ENCODE data around the gene ANKS4B. TPM values are rescaled to one million over a fixed set of nuclear protein-coding genes. Genes with fewer than 3 reads are reported as not detected.
"Not testable (repeated sequence)": the region's sequence is repeated elsewhere in the genome, so short reads cannot be mapped to it uniquely, and the experiment has no call there.

Gene ANKS4B, protein sequence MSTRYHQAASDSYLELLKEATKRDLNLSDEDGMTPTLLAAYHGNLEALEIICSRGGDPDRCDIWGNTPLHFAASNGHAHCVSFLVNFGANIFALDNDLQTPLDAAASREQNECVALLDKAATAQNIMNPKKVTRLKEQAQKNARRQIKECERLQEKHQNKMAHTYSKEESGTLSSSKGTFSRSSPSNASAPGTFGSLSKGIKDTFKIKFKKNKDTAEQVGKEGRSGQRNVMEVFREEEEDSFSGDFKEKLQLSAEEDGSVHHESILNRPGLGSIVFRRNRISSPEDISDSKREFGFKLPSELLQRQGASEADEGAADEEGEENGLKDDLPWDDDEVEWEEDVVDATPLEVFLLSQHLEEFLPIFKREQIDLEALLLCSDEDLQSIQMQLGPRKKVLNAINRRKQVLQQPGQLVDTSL
- total RNA-seq (2014; rRNA removed; shearing (Covaris generic); ENCODE audit: low replicate concordance), result not detected in 2 replicates

DNA sequence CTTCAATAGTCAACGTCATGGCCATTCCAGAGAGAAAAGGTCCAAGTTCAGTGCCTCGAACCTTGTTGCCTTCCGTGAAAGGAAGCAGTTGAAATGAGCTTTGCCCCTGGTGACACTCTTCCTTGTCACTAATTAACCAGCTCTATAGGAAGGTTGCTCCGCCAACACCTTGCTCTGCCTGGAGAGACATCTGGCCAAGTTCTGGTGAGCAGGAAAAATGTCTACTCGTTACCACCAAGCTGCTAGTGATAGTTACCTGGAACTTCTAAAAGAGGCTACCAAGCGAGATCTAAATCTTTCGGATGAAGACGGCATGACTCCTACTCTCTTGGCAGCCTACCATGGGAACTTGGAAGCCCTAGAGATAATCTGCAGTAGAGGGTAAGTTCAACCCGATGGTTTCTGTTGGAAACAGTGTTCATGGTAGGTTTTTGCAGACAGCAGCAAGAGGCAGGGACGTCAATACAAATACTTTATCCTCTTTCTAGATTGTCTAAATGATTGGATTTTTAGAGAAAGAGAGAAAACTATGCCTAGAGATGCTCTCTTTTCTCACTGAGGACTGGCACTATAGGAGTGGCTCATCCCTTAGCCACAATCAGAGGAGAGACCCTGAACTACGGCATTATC lies at the start of gene ANKS4B:
Gene ANKS4B (plus strand): TSS at position 179 of the 630 bp plus-strand sequence. CDS start 39 bp downstream, at position 218.
- DNase-seq, result no peak
- no peaks in the 10 kb centered on the region for H3K36me3 ChIP-seq
- H3K4me3 ChIP-seq, result no peak within 1 kb of the TSS
- H3K27me3 ChIP-seq, result peaks cover 25% of the 10 kb centered on the region
- no peaks in the 10 kb centered on the region for H3K9me3 ChIP-seq

DNA sequence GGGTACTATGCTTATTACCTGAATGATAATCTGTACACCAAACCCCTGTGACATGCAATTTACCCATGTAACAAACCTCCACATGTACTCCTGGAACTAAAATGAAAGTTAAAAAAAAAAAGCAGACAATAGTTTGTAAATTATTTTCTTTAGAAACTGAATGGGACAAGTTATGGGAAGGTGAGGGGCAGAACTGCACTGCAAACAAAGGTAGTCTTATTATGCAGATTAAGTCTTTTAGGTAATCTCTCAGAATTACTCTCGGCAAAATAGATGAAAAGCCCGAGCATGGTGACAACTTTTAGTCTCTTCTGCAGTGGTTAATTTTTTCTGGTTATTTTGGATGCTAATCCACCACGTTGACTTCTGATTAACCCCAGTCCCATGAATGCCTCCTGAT lies 49.5 kb upstream of the ANKS4B start:
- no peak for DNase-seq
- Histone ChIP-seq H3K27me3 (no peaks in the 10 kb centered on the region), H3K36me3 (peaks cover 28% of the 10 kb centered on the region), H3K9me3 (peaks cover 5% of the 10 kb centered on the region), H3K4me3 (no peak overlapping the region)

DNA sequence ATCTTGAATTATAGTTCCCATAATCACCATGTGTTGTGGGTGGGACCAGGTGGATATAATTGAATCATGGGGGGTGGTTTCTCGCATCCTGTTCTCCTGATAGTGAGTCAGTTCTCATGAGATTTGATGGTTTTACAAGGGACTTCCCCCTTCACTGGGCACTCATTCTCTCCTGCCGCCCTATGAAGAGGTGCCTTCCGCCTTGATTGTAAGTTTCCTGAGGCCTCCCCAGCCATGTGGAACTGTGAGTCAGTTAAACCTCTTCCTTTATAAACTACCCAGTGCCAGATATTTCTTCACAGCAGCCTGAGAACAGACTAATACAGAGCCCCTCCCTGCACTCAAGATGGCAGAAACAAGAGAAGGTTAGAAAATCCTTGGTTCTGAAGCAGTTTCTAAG lies 48.7 kb upstream of the ANKS4B start:
- no peak overlapping the region for H3K4me3 ChIP-seq
- H3K36me3 ChIP-seq, result peaks cover 20% of the 10 kb centered on the region
- no peaks in the 10 kb centered on the region for H3K27me3 ChIP-seq
- DNase-seq, result no peak
- H3K9me3 ChIP-seq, result peaks cover 5% of the 10 kb centered on the region

DNA sequence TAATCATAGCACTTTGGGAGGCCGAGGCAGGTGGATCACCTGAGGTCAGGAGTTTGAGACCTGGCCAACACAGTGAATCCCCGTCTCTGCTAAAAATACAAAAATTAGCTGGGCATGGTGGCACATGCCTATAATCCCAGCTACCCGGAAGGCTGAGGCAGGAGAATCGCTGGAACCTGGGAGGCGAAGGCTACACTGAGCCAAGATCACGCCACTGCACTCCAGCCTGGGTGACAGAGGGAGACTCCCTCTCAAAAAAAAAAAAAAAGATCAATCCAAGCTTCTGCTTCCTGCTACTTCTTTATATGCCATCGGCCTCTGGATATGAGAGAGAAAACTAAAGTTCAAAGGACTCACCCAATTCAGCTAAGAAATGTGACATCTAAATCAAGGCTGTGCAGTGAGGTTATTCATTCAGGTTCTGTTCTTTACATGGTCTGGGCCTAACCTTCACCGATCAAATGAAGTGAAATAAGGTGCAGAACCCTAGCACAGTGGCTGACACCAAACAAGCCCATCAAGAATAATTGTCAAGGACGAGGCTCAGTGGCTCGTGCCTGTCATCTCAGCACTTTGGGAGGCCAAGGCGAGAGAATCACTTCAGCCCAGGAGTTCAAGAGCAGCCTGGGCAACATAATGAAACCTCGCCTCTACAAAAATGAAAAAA lies 47.7 kb upstream of the ANKS4B start:
- H3K36me3 ChIP-seq, result peaks cover 18% of the 10 kb centered on the region
- no peak for DNase-seq
- H3K4me3 ChIP-seq, result no peak overlapping the region
- no peaks in the 10 kb centered on the region for H3K27me3 ChIP-seq
- H3K9me3 ChIP-seq, result peaks cover 5% of the 10 kb centered on the region

- Histone ChIP-seq H3K36me3 (peaks cover 13% of the 10 kb centered on the region), H3K4me3 (no peak overlapping the region), H3K27me3 (no peaks in the 10 kb centered on the region), H3K9me3 (peaks cover 5% of the 10 kb centered on the region)
- DNase-seq, result no peak
Measured at GRCh38 chr16:21186326-21186691, 47.2 kb upstream of the ANKS4B start.

DNA sequence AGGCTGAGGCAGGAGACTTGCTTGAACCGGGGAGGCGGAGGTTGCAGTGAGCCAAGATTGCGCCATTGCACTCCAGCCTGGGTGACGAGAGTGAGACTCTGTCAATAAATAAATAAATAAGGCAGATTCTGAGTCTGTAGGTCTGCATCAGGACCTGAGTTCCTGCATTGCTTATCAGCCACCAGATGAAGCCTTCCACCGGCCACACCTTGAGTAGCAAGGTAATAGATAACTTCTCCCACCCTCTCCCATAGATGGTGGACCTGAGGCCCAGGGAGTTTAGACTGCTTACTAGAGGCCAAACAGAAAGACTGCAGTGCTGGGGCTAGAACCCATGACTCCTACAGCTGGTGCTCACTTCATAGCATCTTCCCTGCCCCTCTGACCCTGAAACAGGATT lies 44.2 kb upstream of the ANKS4B start:
- DNase-seq, result no peak
- Histone ChIP-seq H3K9me3 (peaks cover 9% of the 10 kb centered on the region), H3K4me3 (no peak overlapping the region), H3K36me3 (no peaks in the 10 kb centered on the region), H3K27me3 (no peaks in the 10 kb centered on the region)

GRCh38 chr16:21190013-21190412 lies 43.5 kb upstream of the ANKS4B start:
- H3K36me3 ChIP-seq, result no peaks in the 10 kb centered on the region
- peaks cover 5% of the 10 kb centered on the region; the same call in 1 of the 2 replicates for H3K27me3 ChIP-seq
- DNase-seq, result no peak
- peaks cover 7% of the 10 kb centered on the region for H3K9me3 ChIP-seq
- H3K4me3 ChIP-seq, result no peak overlapping the region

DNA sequence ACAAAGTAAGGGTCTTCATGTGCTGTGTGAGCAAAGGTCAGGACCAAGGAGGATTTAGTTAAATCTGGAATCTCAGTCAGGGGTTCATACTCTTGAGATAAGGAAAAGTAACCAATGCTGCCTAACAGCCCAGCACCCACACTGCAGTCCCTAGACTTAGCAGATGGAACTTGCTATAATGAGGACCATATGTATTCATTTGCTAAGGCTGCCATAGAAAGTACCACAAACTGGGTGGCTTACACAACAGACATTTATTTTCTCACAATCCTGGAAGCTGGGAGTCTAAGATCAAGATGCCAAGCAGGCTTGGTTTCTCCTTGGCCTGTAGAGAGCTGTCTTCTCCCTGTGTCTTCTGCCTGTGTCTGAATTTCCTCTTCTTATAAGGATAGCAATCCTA lies 42.9 kb upstream of the ANKS4B start:
- Histone ChIP-seq H3K36me3 (no peaks in the 10 kb centered on the region), H3K9me3 (peaks cover 7% of the 10 kb centered on the region), H3K27me3 (peaks cover 7% of the 10 kb centered on the region; the same call in 1 of the 2 replicates), H3K4me3 (no peak overlapping the region)
- DNase-seq, result no peak

DNA sequence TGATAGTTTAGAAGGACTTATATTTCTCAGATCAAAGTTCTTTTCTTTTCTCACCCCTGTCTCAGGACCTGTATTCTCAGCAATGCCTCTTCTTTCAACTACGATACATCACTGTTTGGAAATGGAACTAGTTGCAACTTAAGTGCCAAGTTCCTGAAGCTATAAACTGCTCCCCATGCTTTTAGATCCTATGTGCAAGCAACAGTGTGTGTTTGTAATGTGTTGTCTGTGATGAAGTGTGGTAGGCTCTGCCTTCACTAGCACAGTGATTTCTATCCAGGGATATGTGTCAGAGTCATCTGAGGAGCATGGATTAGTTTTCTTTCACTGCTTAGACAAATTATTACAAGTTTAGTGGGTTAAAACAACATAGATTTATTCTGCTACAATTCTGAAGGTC lies 40.5 kb upstream of the ANKS4B start:
- no peak overlapping the region for H3K4me3 ChIP-seq
- H3K27me3 ChIP-seq, result peaks cover 7% of the 10 kb centered on the region; the same call in 1 of the 2 replicates
- H3K36me3 ChIP-seq, result no peaks in the 10 kb centered on the region
- no peak for DNase-seq
- peaks cover 7% of the 10 kb centered on the region for H3K9me3 ChIP-seq

DNA sequence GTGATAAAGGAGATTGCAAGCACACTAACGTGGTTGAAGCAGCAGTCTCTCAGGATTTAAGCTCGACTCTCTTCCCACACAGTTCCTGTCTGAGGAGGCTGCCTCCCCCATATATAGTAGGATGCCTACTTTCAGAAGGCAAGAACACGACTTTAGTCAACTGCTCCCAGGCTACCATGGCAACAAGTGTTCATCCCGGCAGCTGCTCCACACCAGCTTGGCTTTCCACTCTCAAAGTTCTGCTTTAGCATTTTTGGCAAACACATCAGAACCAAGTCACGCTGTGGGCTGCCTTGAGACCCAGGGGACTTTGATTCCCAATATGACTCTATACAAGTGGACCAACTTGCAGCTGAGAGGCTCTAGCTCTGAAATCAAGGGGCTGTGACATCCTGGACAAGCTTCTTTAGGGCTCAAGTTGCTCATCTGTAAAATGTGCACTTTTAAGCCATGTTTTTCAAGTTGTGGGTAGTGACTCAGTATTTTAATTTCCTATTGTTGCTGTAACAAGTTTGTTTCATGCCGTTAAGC lies 38.7 kb upstream of the ANKS4B start:
- H3K36me3 ChIP-seq, result no peaks in the 10 kb centered on the region
- peaks cover 7% of the 10 kb centered on the region for H3K27me3 ChIP-seq
- no peak for DNase-seq
- peaks cover 7% of the 10 kb centered on the region for H3K9me3 ChIP-seq
- H3K4me3 ChIP-seq, result no peak overlapping the region

- not testable (repeated sequence) for DNase-seq, H3K36me3 ChIP-seq
- peaks cover 12% of the 10 kb centered on the region for H3K27me3 ChIP-seq
Measured at GRCh38 chr16:21195330-21195729, 38.2 kb upstream of the ANKS4B start.

DNA sequence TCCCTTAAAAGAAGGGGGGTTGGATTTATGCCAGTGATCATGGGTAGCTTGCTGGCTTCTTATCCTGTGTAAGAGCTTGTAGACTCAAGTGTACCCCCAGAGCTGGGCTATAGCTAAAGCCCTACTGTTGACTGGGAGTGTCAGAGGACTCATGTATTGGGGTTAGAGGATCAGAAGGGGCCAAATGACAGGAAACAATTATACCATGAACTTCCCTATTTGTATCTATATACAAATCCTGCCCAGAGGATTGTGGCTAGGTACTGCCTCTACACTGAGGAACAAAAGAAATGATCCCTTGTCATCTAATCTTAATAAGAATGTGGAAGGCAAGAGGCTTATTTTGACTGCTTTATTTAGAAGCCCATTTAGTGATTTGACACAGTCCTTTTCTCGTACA lies 36.4 kb upstream of the ANKS4B start:
- DNase-seq, result no peak
- Histone ChIP-seq H3K9me3 (peaks cover under 1% of the 10 kb centered on the region; the same call in 1 of the 2 replicates), H3K36me3 (no peaks in the 10 kb centered on the region), H3K4me3 (no peak overlapping the region), H3K27me3 (peaks cover 23% of the 10 kb centered on the region)

More at GRCh38 chr16:21195330-21195729, 38.2 kb upstream of the ANKS4B start:
- not testable (repeated sequence) for H3K9me3 ChIP-seq, H3K4me3 ChIP-seq

GRCh38 chr16:21197621-21198020 lies 35.9 kb upstream of the ANKS4B start:
- no peaks in the 10 kb centered on the region for H3K36me3 ChIP-seq
- no peaks in the 10 kb centered on the region for H3K9me3 ChIP-seq
- H3K4me3 ChIP-seq, result no peak overlapping the region
- no peak for DNase-seq
- H3K27me3 ChIP-seq, result peaks cover 27% of the 10 kb centered on the region

GRCh38 chr16:21199607-21200218 lies 33.8 kb upstream of the ANKS4B start:
- H3K27me3 ChIP-seq, result peaks cover 30% of the 10 kb centered on the region

DNA sequence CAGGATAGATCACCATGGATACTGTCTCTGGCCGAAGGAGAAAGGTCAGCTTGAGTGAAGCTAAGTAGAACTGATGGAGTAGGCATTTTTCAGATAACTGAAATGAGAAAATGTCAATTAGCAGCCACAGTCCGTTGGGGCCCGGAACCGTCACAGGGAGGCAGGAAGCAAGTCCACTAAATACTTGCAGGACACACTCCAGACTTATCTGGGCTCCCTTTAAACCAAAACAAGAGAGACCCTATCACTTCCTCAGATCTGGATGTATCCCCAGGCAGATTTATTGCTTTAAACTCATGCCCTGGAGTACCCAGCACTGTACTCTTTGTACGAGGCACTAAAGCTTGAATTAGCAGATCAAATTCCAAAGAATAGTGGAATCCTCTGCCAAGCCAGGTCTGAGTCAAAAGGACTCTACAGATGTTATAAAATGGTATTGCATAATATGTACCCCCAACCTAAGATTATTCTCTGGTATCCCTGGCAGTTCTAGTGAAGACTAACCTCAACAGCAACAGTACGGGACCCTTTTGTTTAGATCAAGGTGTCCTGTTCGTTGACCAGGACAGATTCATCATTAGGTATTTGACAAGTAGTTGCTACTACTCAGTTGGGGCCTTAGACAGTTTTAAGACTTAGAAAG lies 30.2 kb upstream of the ANKS4B start:
- DNase-seq, result no peak
- H3K27me3 ChIP-seq, result peaks cover 25% of the 10 kb centered on the region
- H3K36me3 ChIP-seq, result no peaks in the 10 kb centered on the region
- H3K9me3 ChIP-seq, result no peaks in the 10 kb centered on the region
- H3K4me3 ChIP-seq, result no peak overlapping the region

More at GRCh38 chr16:21199607-21200218, 33.8 kb upstream of the ANKS4B start:
- no peaks in the 10 kb centered on the region for H3K36me3 ChIP-seq
- H3K4me3 ChIP-seq, result no peak overlapping the region
- DNase-seq, result no peak
- no peaks in the 10 kb centered on the region for H3K9me3 ChIP-seq

DNA sequence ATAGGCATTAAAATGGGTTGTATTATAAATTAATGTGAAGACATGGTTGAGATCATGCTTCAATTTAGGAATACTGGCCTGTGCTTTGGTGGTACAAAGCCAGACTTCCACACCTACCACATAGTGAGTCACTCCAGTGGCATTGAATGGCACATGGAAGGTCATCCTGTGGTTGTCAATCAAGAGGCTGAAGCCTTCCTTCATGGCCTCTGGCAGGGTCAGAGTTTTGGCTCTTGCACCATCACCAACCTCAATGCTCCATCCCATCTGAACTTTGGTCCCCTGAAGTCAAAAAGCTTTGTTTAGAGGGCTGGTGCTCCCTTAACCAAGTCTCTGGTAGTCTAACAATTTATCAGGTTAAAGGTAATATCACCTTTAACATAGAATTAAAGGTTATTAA lies 28.2 kb upstream of the ANKS4B start:
- no peak for DNase-seq
- peaks cover 23% of the 10 kb centered on the region for H3K27me3 ChIP-seq

More for the DNA sequence above, 28.2 kb upstream of the ANKS4B start:
- Histone ChIP-seq H3K9me3 (no peaks in the 10 kb centered on the region), H3K4me3 (no peak overlapping the region), H3K36me3 (no peaks in the 10 kb centered on the region)

Data from MG63 (cell line).